Peyer's patch (tissue), 4 donors: ENCODE data around the gene SLC7A14. TPM values are rescaled to one million over a fixed set of nuclear protein-coding genes. Genes with fewer than 3 reads are reported as not detected.

Experiments used
- DNase-seq, 3 donors: peaks; one replicate each; pipeline ENCODE4 v3.0.0-alpha.2; 2017 to 2019
- H3K27ac ChIP-seq, 4 donors: fragments of 200-600 bp; sonication (generic); one replicate each; pipeline ENCODE4 v1.5.1; 2016 to 2019
- H3K27me3 ChIP-seq, 2 donors: fragments of 200-600 bp; sonication (generic); one replicate each; pipeline ENCODE4 v1.5.1; 2019
- H3K36me3 ChIP-seq, 3 donors: fragments of 200-600 bp; sonication (generic); one replicate each; pipeline ENCODE4 v1.5.1; 2016 to 2019
- H3K4me1 ChIP-seq, 4 donors: fragments of 200-600 bp; sonication (generic); one replicate each; pipeline ENCODE4 v1.5.1; 2016 to 2019
- H3K4me3 ChIP-seq, 4 donors: fragments of 200-600 bp; sonication (generic); 1 replicate in 3 of 4; 2 replicates in 1 of 4; pipeline ENCODE4 v1.5.1; 2016 to 2019; ENCODE audit warnings: mild to moderate bottlenecking in 1 of 4
- H3K9me3 ChIP-seq, 4 donors: fragments of 200-600 bp; sonication (generic); one replicate each; pipeline ENCODE4 v1.5.1; 2016 to 2019; ENCODE audit warnings: mild to moderate bottlenecking in 1 of 4
- POLR2A ChIP-seq, 2 donors: fragments of 450-650 bp; IDR thresholded peaks; one replicate each; pipeline ENCODE4 v1.5.1; 2017; ENCODE audit warnings: antibody characterized with exemption in 2 of 2, mild to moderate bottlenecking in 2 of 2, moderate library complexity in 2 of 2
- total RNA-seq, 4 donors: library from RNA; depleted of rRNA; stranded (reverse); fragments of >200 nt; gene quantifications; one replicate each; pipeline ENCODE4 v1.1.0, GENCODE V29; 2016
- TF ChIP-seq, protein P1 (sequence below), 6 experiments: fragments of 450-650 bp in 4 of 6; fragments of 200-600 bp in 2 of 6; sonication (generic) in 1 of 6; IDR thresholded peaks; one replicate each; pipeline ENCODE4 v1.5.1; 2017 to 2019; ENCODE audit warnings: antibody characterized with exemption in 6 of 6, mild to moderate bottlenecking in 3 of 6, moderate library complexity in 1 of 6

SLC7A14 gene
- total RNA-seq, 4 donors from 2014 or later, result 0.18 to 0.40 (median 0.38) TPM; not detected in 1

DNA sequence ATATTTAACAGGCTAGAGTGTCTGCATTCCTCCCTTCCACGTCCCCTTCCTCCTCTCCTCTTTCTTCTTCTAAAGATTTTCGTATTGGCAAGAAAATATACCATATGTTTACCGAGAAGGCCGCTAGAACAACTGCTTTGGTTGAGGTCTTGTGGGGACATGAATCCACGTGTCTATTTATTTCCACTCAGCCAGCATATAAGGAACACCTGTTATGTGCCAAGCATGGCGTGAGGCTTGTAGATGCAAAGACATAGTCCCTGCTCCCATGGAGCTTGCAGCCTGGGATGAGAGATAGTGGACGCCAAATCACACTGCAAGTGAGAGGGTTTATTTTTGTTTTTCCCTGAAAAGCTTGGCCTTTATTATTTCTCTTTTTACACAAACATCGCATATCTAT lies 57.1 kb downstream of the SLC7A14 start:
- no peaks in the 10 kb centered on the region for H3K9me3 ChIP-seq
- H3K36me3 ChIP-seq, result no peaks in the 10 kb centered on the region
- no peak for TF ChIP-seq POLR2A (IDR thresholded peaks at IDR 0.05)
- TF ChIP-seq, protein P1, sequence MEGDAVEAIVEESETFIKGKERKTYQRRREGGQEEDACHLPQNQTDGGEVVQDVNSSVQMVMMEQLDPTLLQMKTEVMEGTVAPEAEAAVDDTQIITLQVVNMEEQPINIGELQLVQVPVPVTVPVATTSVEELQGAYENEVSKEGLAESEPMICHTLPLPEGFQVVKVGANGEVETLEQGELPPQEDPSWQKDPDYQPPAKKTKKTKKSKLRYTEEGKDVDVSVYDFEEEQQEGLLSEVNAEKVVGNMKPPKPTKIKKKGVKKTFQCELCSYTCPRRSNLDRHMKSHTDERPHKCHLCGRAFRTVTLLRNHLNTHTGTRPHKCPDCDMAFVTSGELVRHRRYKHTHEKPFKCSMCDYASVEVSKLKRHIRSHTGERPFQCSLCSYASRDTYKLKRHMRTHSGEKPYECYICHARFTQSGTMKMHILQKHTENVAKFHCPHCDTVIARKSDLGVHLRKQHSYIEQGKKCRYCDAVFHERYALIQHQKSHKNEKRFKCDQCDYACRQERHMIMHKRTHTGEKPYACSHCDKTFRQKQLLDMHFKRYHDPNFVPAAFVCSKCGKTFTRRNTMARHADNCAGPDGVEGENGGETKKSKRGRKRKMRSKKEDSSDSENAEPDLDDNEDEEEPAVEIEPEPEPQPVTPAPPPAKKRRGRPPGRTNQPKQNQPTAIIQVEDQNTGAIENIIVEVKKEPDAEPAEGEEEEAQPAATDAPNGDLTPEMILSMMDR (IDR thresholded peaks at IDR 0.05), result no peak
- no peak for DNase-seq
- no peaks in the 10 kb centered on the region for H3K4me1 ChIP-seq
- no peaks in the 10 kb centered on the region for H3K27me3 ChIP-seq
- no peak overlapping the region for H3K27ac ChIP-seq
- no peak overlapping the region for H3K4me3 ChIP-seq

GRCh38 chr3:170524073-170524472 lies 61.8 kb downstream of the SLC7A14 start:
- Histone ChIP-seq H3K4me1 (no peaks in the 10 kb centered on the region), H3K27me3 (no peaks in the 10 kb centered on the region)

GRCh38 chr3:170523248-170523647 lies 62.6 kb downstream of the SLC7A14 start:
- no peak overlapping the region for H3K4me3 ChIP-seq
- H3K27me3 ChIP-seq, result no peaks in the 10 kb centered on the region
- no peaks in the 10 kb centered on the region for H3K4me1 ChIP-seq
- no peaks in the 10 kb centered on the region for H3K9me3 ChIP-seq
- no peak for DNase-seq
- no peak for TF ChIP-seq POLR2A (IDR thresholded peaks at IDR 0.05)
- TF ChIP-seq, protein P1 (IDR thresholded peaks at IDR 0.05), result no peak
- no peaks in the 10 kb centered on the region for H3K36me3 ChIP-seq
- no peak overlapping the region for H3K27ac ChIP-seq

More at GRCh38 chr3:170524073-170524472, 61.8 kb downstream of the SLC7A14 start:
- no peak overlapping the region for H3K4me3 ChIP-seq
- no peaks in the 10 kb centered on the region for H3K9me3 ChIP-seq
- H3K36me3 ChIP-seq, result no peaks in the 10 kb centered on the region
- TF ChIP-seq POLR2A (IDR thresholded peaks at IDR 0.05), result no peak
- TF ChIP-seq, protein P1 (IDR thresholded peaks at IDR 0.05), result no peak
- no peak overlapping the region for H3K27ac ChIP-seq
- DNase-seq, result no peak

DNA sequence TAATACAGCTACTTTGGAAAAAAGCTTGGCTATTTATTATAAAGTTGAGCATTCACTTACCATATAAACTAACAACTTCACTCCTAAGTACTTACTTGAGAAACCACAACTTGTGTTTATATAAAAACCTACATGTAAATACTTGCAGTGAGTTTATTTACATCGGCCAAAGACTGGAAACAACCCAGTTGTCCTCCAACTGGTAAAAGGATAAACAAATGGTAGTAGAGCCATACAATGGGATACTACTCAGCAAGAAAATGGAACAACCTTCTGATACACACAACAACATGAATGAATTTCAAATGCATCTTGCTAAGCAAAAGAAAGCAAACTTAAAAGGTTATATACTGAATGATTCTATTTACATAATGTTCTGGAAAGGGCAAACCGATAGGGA lies 63.7 kb downstream of the SLC7A14 start:
- DNase-seq, result no peak
- no peak overlapping the region for H3K27ac ChIP-seq
- H3K27me3 ChIP-seq, result no peaks in the 10 kb centered on the region
- no peak for TF ChIP-seq POLR2A (IDR thresholded peaks at IDR 0.05)
- TF ChIP-seq, protein P1 (IDR thresholded peaks at IDR 0.05), result no peak
- H3K4me1 ChIP-seq, result no peaks in the 10 kb centered on the region
- H3K4me3 ChIP-seq, result no peak overlapping the region
- H3K36me3 ChIP-seq, result no peaks in the 10 kb centered on the region
- no peaks in the 10 kb centered on the region for H3K9me3 ChIP-seq

DNA sequence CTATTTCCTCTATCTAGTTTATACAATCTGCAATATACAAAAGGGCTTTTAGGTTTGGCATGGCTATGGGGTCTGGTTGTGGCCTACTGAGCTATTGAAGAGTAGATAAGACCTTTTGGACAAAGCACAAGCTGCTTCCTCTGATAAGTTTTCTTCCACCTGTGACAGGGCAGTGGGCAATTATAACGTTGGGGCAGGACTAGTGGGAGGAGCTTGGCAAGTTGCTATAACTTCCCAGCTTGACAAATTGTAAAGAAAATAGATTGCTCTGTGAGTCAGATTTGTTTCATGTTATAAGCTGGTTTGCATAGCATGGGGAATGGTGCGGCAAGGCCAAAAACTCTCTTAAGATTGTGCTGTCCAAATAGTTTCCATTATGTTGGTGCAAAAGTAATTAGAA lies 64.9 kb downstream of the SLC7A14 start:
- H3K27ac ChIP-seq, result no peak overlapping the region
- H3K4me1 ChIP-seq, result no peaks in the 10 kb centered on the region
- no peaks in the 10 kb centered on the region for H3K9me3 ChIP-seq
- no peaks in the 10 kb centered on the region for H3K27me3 ChIP-seq
- H3K4me3 ChIP-seq, result no peak overlapping the region
- no peak for TF ChIP-seq POLR2A (IDR thresholded peaks at IDR 0.05)
- TF ChIP-seq, protein P1 (IDR thresholded peaks at IDR 0.05), result no peak
- no peaks in the 10 kb centered on the region for H3K36me3 ChIP-seq
- no peak for DNase-seq
